Activated CD8-positive, alpha-beta memory T cell treated with anti-CD3 and anti-CD28 coated beads for 1 hour (primary cell): ENCODE data around the gene CHMP4A.

Source experiments
- DNase-seq, 2 donors: peaks; one replicate each; pipeline ENCODE4 v3.0.0-alpha.2; 2020; ENCODE audit warnings: low read depth in 1 of 2; ENCODE audit errors: extremely low read depth in 1 of 2

The CHMP4A gene, protein sequence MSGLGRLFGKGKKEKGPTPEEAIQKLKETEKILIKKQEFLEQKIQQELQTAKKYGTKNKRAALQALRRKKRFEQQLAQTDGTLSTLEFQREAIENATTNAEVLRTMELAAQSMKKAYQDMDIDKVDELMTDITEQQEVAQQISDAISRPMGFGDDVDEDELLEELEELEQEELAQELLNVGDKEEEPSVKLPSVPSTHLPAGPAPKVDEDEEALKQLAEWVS

DNA sequence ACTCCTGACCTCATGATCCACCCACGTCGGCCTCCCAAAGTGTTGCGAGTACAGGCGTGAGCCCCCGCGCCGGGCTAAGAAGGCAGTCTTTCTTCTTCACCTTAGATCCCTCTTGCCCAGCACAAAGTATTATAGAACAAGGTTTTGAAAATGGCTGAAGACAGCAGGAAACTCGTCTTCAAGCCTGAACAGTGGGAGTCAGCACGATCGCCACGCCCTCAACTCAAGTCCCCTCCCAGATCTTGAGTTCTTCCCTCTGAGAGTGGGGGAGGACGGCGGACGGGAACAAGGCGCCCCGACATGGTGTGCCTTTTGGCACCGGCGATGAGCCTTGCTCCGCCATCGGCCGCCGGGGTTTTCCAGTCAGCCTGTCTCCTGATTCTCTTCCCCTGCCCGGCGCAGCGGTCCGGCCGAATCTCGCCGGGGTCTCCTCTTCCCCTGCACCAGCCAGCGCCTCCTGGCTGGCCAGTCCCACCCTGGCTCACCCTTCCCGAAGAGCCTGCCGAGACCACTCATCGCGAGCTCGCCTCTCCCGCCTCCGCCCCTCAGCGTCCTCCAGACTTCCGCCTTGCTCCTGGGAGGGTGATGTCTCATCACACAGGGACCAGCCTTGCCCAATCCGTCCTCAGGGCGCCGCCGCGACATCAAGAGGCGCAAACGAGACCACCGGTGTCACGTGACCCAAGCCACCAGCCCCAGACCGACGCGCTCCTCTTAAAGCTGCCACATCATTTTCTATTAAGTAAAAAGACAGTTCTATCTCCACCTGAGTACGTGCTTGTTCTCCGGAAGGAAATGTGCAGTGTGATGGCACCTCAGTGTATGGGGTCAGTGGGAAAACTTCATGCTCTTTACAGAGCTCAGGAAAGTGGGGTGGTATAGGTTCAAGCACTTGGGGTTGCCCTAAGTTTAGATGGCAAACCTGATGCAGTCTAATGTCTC is at the start of gene CHMP4A:
CHMP4A (minus strand) TSS at position 565 of the 942 bp plus-strand sequence; CDS start at position 516, 49 bp downstream.
- DNase-seq, result peak; percentile 91 to 92

DNA sequence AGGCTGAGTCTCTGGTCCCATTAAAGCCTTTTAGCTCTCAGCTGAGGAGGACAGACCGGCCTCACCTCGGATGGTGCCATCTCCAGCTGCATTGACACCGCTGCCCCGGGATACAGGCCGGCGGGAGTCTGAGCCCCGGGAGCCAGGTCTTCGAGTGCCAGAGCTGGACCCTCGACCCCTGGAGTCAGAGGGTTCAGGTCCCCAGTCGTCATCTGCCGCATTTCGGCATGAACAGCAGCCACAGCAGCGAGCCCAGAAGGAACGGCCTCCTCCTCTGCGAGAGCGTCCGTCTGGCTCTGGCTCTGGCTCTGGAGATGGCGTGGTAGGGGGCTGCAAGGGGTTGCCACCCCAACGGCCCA is 48.7 kb upstream of the CHMP4A start:
- DNase-seq, result no peak

DNA sequence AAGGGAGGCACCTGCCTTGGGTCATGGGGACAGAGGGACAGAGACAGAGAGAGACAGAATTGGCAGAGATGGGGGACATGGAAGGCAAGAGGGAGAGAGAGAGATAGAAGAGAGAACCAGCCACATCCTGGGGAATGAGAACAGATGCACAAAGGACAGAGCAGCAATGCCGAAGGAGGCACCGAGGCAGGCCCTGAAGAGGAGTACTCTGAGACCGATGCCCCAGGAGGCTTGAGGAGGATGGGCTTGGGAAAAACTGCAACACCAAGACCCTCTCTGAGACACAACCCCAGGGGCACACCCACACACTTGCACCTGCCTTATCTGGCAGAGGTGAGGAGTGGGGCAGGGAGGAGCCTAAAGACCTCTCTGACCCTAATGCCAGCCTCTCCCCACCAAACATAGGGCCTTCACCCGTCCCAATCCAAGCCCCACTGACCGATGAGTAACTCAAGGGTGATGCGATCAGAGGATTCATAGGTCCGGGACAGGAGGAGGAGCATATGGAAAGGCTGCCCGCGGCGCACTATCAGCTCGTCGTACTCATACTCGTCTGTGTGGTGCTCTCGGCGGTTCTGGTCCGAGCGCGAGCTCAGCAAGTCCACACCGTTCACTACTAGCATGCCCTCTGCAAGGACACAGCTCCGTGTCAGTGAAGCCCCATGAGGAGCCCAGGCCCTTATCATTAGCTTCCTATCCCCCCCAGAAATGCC is 48.1 kb upstream of the CHMP4A start:
- DNase-seq, result no peak

DNA sequence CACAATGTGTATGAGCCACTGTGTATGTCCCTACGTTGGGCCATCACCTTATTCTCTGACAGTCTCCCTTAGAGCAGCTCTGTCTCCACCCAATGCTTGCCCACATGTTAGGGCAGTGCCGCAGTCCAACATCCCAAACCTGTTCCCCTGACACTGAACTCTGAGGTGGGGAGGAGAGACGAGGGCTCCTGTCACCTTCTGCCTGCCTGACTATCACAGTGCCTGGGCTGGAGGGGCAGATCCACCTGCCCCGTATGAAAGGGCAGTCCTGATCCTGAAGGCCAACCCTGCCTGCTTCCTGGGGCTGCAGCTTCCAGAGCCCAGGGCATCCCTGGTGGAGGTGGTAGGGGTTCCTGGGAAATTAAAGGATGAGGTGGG is 47.5 kb upstream of the CHMP4A start:
- no peak for DNase-seq

DNA sequence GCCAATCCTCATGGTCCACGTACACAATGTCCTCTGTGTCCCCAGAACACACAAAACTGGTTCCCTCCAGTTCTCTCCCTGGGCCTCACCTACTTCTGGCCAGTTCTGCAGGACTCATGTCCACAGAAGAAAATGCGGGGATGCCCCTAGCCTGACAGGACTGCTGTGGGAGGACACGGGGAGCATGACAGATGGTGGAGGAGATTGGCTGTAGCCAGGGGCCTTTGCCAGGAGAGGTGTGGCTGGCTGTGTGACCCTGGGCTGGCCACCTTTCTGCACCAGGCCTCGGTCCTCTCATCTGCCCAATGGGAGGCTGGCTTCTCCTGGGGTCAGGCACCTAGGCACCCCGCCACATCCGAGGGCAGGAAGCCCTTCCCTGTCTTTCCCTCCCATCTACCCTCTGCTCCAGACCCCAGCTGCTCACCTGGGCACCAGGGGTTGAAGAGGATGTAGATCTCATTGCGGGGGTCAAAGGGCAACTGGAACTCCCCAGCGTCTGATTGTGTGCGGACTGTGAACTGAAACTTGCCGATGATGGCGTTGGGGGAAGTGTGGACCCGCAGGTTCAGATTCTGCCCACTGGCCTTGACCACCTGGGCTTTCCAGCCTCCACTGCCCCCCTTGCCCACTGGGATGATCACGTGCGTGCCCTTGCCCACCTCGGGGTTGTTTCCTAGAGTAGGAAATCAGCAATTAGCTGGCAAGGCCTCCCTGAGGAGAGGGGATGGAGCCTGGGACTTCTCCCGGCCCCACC is 46.9 kb upstream of the CHMP4A start:
- DNase-seq, result no peak

DNA sequence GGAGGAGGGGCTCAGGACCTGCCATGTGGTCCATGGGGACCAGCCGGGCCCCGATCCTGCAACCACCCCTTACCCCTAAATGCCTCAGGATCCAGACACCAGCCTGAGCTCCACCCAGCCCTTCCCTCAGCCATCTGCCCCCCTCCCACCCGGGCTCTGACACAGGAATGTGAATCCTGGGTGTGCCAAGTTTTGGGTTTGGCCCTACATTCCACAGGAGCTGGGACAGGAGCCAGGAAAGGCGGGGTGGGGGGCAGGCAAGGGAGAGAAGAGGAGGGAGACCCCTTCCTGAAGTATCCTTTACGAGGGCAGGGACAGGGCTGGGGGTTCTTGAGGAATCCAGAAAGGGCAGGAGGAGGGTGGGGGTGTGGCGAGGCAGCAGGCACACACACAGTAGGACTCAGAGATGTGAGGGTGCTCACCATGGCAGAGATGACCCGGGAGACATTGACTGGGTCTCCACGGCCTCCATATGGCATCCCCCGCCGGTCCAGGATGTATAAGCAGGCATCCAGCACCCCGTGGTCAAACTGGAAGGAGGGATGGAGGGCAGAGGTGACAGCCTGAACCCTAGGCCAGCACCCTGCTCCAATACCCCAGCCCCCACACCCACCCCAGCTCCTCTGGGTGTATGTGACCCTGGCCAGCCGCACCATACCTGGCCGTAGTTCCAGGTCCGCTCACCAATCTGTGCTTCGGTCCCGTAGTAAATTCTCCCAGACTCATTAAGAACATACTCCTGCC is 46.2 kb upstream of the CHMP4A start:
- no peak for DNase-seq

DNA sequence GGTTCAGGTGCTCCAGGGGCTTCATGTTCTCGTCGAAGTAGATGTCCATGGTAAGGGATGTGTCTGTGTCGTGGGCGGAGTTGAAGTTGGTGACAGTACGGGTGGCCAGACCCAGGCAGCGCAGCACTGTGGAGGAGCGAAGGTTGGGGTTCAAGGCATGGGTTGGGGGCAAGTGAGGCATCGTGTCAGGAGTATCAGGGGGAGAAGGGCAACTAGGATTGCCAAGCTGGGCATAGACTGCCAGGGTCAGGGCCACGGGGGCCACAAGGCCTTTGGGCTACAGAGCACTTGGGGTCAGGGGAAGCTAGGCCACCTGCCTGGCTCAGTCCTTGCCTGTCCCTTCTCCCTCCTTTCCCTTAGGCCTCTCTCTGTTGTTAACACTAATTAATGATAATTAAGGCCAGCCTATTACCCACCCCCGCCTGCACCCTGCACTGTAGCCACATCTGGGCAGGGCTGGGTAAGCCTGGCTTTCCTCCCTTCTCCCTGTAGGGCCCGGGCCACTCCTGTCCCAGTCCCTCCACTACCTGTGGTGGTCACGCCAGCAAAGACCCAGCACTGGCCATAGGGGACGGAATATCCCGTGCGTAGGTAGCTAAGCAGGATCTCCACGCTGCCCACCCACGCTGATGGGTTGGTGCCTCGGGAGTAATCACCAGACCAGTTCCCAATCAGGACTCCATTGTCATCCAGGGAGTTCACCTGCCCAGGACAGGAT is 45.4 kb upstream of the CHMP4A start:
- no peak for DNase-seq

DNA sequence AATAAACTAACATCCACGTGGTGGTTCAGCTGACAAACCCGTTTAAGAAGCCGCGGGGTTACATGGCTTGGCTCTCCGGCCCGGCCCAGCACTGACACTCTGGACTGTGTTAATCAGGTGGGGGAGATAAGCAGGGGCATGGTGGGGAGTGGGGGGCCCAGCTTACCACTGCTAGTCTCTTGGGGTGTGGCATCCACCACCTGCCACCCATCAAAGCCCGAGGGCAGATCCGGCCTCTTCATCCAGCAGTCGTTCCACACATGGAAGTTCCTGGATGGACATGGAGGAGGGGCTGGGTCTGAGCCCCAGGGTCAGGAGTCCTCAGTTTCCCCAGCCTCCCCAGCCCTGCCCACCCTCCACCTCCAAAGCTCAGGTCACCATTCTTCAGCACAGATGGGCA is 44.8 kb upstream of the CHMP4A start:
- DNase-seq, result no peak

DNA sequence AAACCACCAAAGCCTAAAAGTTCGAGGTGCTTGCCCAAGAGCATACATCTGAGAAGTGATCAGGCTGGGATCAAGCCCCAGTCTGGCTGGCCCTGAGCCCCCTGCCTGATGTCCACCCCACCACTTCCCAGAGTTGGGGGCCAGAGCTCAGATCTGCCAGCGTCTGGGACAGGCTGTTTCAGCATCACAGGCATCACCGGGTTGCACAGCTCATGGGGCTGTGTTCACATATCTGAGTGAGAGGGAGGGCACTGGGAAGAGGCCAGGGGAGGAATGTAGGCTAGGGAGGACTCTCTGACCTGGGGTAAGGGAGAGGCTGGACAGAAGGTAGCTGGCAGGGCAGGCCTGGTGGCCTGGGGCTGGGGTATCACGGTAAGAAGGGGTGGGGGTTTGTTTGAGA is 43.7 kb upstream of the CHMP4A start:
- DNase-seq, result no peak

DNA sequence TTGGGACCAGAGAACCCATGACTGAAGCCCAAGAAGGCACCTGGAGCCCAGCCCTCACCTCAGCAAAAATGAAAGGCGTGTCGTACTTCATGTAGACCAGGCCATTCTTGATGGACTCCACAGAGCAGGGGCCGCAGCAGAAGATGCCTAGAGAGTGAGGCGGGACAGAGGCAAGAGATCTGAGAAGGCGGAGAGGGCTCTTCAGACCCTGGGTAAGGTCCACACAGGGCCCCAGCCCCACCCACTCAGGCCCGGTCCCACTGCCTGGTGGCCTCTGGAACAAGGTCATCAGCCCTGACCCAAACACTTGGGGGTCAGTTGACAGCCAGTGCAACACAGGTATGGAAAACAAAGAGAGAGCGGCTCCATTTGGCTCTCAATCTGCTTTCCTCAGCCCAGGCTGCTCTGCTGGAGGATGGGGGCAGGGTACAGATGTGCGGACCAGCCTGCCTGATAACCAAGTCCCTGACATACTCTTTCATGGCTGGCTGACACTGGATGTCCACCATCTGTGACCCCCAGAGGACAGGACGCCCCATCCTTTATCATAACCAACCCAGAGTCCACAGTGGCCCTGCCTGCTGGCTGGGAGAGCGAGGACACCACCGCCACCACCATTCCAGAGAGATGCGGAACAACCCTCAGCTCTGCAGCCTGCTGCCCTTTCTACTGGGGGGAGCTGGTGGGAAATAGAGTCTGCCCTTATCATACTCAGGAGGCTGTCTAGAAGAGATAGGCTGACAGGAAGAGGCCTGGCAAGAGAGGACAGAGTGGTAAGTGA is 42.8 kb upstream of the CHMP4A start:
- no peak for DNase-seq

DNA sequence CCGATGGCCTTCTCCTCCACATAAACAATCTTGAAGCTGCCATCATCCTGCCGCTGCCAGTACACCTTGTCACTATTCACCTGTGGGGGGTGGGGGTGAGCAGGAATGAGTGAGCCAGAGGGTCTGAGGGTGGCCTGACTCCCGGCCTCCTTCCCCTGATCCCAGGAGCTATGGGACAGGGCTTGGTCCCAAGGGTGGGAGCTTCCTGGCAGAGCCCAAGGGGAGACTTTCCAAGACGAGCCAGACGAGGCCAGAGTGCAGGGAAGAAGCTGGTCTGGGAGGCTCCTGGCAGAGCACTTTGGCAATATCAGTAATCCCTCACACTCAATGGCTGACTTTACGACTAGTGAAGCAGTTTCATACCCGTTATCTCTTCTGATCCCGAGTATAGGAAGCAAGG is 42.1 kb upstream of the CHMP4A start:
- DNase-seq, result no peak

DNA sequence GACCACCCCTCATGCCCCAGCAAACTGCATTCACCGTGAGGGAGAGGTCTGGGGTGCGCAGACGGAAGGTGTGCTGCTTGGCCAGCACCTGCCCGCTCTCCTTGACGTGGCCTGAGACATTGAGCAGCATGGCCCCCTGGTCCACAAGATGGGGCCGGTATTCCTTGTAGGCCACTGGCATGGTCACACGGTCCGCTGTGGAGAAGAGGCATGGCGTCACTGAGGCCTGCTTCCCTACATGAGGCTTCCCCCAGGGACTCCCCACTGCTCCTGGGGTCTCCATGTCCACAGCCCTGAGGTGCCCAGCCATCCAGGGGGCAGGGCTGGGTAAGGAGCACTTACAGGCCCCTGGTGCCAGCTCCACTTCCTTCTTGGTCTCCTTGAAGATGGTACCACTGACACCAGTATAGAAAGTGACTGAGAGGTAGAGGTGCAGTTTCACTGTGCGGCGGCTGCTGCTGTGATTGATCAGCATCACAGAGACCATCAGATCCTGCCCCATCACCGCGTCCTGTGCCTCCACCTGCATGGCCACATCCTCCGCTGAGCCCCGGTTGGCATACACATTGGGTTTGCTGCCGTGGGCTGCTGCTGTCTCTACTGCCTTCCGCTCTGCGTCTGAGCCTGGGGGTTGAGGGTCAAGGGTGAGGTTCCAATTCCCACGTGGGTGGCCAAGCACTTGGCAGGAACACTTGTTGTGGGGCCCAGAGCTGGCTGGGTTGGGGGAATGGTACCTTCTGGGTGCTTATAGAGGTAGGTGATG is 41.5 kb upstream of the CHMP4A start:
- no peak for DNase-seq

DNA sequence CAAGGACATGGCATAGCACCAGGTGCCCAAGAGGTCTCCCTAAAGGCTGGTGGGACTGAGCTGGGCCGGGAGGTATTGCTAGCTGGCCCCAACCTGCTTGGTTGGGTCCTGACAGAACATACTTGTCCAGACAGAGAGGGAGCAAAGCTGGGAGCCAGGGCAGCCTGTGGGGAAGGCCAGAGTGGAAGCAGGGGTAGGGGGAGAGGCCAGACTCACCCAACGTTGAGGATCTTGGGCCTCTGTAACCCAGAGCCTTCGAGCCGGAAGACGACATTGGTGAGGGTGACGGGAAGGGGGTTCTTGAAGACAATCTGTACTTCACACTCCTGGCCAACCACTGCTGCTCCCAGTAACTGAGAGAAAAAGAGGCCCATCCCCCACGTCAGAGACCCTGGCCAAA is 40.6 kb upstream of the CHMP4A start:
- no peak for DNase-seq

DNA sequence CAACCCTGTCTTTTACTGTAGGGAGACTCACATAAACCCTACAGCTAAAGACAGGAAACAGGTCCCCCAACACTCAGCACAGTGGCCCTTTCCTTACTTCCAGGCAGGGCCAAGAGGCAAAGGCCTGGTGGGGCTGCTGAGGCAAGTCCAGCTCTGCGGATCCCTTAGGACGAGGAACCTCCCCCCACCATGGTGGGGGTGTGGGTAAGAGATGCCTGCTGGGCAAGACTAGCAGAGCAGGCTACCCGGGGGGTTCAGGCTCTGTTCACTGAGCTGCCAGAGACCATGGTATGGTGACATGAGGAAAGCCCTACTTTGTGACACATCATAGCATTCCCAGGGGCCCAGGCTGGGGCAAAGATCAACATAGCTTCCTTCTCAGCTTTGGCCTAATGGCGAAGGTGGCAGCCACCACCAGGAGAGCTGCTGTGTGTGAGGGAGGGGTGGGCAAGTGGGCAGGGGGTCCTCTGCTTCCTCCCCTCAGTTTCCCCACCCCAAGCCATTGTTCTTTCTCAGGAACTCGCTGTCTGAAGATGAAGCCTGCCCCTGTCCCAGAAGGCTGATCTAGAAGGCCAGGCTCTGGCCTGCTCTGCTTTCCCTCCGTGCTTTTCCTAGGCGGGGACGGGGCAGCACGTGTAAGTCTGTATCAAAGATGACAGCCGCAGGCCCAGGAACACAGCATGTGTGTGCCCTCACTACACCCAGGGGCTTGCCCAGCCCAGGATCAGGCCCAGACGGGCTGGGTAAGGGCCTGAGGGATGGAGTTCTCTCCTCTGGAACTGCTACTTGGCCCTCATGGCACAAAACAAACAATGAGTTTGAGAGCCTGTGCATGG is 39.2 kb upstream of the CHMP4A start:
- no peak for DNase-seq

DNA sequence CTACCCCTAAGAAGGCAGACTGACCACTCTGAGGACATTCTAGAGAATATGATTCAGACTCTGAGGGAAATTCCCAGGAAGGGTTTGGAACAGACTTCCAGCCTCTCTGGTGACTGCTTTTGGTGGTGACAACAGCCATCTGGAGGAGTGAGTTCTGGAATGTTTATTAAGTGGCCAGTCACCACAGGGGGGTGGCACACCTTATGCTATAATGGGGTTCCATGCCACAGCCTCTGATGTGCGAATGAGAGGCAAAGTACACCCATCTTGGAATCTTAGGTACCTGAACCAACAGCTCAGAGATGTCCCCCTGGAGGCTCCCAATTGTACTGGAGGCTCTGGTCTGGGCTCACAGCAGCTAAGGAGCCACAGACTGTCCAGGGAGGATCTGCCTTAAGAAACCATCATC is 38.6 kb upstream of the CHMP4A start:
- no peak for DNase-seq

DNA sequence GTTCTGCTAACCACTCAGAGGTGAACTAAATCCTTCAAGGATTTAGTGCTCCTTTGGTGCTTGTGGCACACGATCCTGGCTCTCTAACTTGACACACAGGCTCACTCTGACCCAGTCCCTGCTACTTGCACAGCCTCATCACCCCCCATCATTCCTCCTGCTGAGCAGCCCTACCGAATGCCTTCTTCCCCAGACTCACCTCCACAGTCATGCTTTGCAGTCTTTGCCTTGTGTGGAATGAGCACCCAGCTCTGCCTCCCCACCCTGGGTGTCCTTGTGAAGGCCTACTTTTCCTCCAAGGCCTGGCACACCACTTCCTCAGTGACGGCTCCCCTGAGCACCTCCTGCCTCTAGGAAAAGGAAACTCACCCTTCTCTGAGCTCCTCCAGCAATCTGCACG is 37.1 kb upstream of the CHMP4A start:
- no peak for DNase-seq
